ENCODE results near the gene LRRC36.

Gene LRRC36

GRCh38 chr16:67304020-67304419 is 22.6 kb upstream of the LRRC36 start:
- DNase-seq (ENCODE audit: low read depth) = no peak
- no peak for TF ChIP-seq CTCF (conservative IDR thresholded peaks at IDR 0.05; ENCODE audit: control insufficient read depth, insufficient read depth, low read depth, low read length)
- no peak overlapping the region for H3K4me3 ChIP-seq (ENCODE audit: control insufficient read depth, low read depth, low read length)

- no peak for TF ChIP-seq CTCF (conservative IDR thresholded peaks at IDR 0.05; ENCODE audit: control insufficient read depth, insufficient read depth, low read depth, low read length)
- DNase-seq (ENCODE audit: low read depth) = peak; percentile 46
These were observed 21.2 kb upstream of the LRRC36 start for GRCh38 chr16:67305216-67306071.

GRCh38 chr16:67310561-67310960 is 16.1 kb upstream of the LRRC36 start:
- no peak for DNase-seq (ENCODE audit: low read depth)
- no peak for TF ChIP-seq CTCF (conservative IDR thresholded peaks at IDR 0.05; ENCODE audit: control insufficient read depth, insufficient read depth, low read depth, low read length)
- H3K4me3 ChIP-seq (ENCODE audit: control insufficient read depth, low read depth, low read length) = no peak overlapping the region

More at GRCh38 chr16:67305216-67306071, 21.2 kb upstream of the LRRC36 start:
- H3K4me3 ChIP-seq (ENCODE audit: control insufficient read depth, low read depth, low read length) = no peak overlapping the region

- peak; percentile 100 for DNase-seq (ENCODE audit: low read depth)
- no peak overlapping the region for H3K4me3 ChIP-seq (ENCODE audit: control insufficient read depth, low read depth, low read length)
- TF ChIP-seq CTCF (conservative IDR thresholded peaks at IDR 0.05; ENCODE audit: control insufficient read depth, insufficient read depth, low read depth, low read length) = no peak
These were observed 14.8 kb upstream of the LRRC36 start for GRCh38 chr16:67311607-67312488.

GRCh38 chr16:67312719-67313118 is 13.9 kb upstream of the LRRC36 start:
- H3K4me3 ChIP-seq (ENCODE audit: control insufficient read depth, low read depth, low read length) = no peak overlapping the region
- DNase-seq (ENCODE audit: low read depth) = peak; percentile 38
- TF ChIP-seq CTCF (conservative IDR thresholded peaks at IDR 0.05; ENCODE audit: control insufficient read depth, insufficient read depth, low read depth, low read length) = no peak

GRCh38 chr16:67317853-67318252 is 8.8 kb upstream of the LRRC36 start:
- no peak for DNase-seq (ENCODE audit: low read depth)
- H3K4me3 ChIP-seq (ENCODE audit: control insufficient read depth, low read depth, low read length) = no peak overlapping the region
- no peak for TF ChIP-seq CTCF (conservative IDR thresholded peaks at IDR 0.05; ENCODE audit: control insufficient read depth, insufficient read depth, low read depth, low read length)
